ENCODE measurements around the gene RPL13. TPM values are rescaled to one million over a fixed set of nuclear protein-coding genes. Genes with fewer than 3 reads are reported as not detected.

RPL13 gene
- total and polyA plus RNA-seq, 2 of the 13 experiments (the other 11 are each of a cell fraction or from before 2014, with no cell fraction given): 2,988 to 4,411 TPM

DNA sequence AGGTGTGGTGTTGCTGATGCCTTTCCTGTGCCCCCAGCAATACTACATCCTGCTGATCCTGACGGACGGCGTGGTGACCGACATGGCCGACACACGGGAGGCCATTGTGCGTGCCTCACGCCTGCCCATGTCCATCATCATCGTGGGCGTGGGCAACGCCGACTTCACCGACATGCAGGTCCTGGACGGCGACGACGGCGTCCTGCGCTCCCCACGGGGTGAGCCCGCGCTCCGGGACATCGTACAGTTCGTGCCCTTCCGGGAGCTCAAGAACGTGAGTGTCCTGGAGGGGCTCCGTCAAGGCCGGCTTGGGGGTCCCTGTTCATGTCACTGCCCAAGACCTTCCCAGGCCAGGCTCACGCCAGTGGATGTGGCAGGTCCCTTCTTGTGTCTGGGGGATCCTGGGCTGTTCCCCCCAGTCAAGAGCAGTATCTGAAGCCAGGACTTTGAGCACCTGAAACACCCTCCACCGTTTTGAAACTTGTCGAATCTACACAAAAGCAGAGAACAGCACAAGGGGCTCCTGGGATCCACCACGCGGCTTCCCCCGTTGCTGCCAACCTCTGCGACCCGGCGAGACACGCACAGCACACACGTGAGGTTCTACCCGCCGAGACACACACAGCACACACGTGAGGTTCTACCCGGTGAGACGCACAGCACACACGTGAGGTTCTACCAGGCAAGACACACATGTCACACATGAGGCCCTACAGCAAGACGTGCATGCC lies 35.0 kb downstream of the RPL13 start:
- intact Hi-C loops (cut with micrococcal nuclease; ENCODE audit: unreplicated experiment) (no loop called here), in situ Hi-C loops (cut with HindIII; ENCODE audit: extremely low pct_ligation_motif_present, low pct_unique_long_range_greater_than_20kb) (no loop called here)
- no peaks in the 10 kb centered on the region for H3K36me3 ChIP-seq (replicated peaks in 1 of 2; ENCODE audit: control insufficient read depth in 1 of 2, insufficient read depth in 2 of 2, low read length in 2 of 2)
- peaks cover 19% of the 10 kb centered on the region for H3K4me1 ChIP-seq (ENCODE audit: insufficient read depth, low read length)
- no peak overlapping the region for H2AFZ ChIP-seq (ENCODE audit: low read length)
- H4K20me1 ChIP-seq (ENCODE audit: insufficient read depth, low read length): no peaks in the 10 kb centered on the region
- H3K9me3 ChIP-seq (ENCODE audit: low read length): no peaks in the 10 kb centered on the region
- peaks cover 11 to 30% of the 10 kb centered on the region in 2 experiments; a peak in 4 of 5 replicates for H3K27me3 ChIP-seq (ENCODE audit: control insufficient read depth in 1 of 2, insufficient read depth in 2 of 2, low read length in 2 of 2)
- H3K79me2 ChIP-seq (ENCODE audit: insufficient read depth, low read length): no peaks in the 10 kb centered on the region
- POLR2A ChIA-PET: no interaction called here
- no peak overlapping the region for H3K4me3 ChIP-seq (replicated peaks in 1 of 3; ENCODE audit: insufficient read depth in 1 of 3, low read depth in 2 of 3, low read length in 3 of 3)
- ATAC-seq (no peak), DNase-seq (ENCODE audit: low spot score) (no peak), FAIRE-seq (no peak)
- CTCF ChIA-PET (ENCODE audit: low intra/inter-chr PET ratio, low total read pairs): no interaction called here
- 66% methylated on average over 30 of the region's 47 CpGs for WGBS (ENCODE audit: low lambda C conversion rate)
- BruUV-seq (replicated peaks): no TSS peak
- TF ChIP-seq, protein P1, sequence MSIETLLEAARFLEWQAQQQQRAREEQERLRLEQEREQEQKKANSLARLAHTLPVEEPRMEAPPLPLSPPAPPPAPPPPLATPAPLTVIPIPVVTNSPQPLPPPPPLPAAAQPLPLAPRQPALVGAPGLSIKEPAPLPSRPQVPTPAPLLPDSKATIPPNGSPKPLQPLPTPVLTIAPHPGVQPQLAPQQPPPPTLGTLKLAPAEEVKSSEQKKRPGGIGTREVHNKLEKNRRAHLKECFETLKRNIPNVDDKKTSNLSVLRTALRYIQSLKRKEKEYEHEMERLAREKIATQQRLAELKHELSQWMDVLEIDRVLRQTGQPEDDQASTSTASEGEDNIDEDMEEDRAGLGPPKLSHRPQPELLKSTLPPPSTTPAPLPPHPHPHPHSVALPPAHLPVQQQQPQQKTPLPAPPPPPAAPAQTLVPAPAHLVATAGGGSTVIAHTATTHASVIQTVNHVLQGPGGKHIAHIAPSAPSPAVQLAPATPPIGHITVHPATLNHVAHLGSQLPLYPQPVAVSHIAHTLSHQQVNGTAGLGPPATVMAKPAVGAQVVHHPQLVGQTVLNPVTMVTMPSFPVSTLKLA (IDR thresholded peaks at IDR 0.05): peak; percentile 79
- TF ChIP-seq KMT2A (CRISPR knock-in tag; IDR thresholded peaks at IDR 0.05) (no peak), MED8 (CRISPR knock-in tag; IDR thresholded peaks at IDR 0.05; ENCODE audit: insufficient replicate concordance) (no peak), MATR3 (CRISPR knock-in tag; IDR thresholded peaks at IDR 0.05) (peak; percentile 25; the same call in 1 of the 2 replicates), FIP1L1 (IDR thresholded peaks at IDR 0.05; ENCODE audit: borderline replicate concordance, insufficient read depth, low read depth, low read length) (no peak)
- TF ChIP-seq, protein P2, sequence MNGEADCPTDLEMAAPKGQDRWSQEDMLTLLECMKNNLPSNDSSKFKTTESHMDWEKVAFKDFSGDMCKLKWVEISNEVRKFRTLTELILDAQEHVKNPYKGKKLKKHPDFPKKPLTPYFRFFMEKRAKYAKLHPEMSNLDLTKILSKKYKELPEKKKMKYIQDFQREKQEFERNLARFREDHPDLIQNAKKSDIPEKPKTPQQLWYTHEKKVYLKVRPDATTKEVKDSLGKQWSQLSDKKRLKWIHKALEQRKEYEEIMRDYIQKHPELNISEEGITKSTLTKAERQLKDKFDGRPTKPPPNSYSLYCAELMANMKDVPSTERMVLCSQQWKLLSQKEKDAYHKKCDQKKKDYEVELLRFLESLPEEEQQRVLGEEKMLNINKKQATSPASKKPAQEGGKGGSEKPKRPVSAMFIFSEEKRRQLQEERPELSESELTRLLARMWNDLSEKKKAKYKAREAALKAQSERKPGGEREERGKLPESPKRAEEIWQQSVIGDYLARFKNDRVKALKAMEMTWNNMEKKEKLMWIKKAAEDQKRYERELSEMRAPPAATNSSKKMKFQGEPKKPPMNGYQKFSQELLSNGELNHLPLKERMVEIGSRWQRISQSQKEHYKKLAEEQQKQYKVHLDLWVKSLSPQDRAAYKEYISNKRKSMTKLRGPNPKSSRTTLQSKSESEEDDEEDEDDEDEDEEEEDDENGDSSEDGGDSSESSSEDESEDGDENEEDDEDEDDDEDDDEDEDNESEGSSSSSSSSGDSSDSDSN (CRISPR knock-in tag; IDR thresholded peaks at IDR 0.05): 0 out of 2 replicates have a peak, but pooled peaks have one; percentile 24
- TF ChIP-seq, protein P3, sequence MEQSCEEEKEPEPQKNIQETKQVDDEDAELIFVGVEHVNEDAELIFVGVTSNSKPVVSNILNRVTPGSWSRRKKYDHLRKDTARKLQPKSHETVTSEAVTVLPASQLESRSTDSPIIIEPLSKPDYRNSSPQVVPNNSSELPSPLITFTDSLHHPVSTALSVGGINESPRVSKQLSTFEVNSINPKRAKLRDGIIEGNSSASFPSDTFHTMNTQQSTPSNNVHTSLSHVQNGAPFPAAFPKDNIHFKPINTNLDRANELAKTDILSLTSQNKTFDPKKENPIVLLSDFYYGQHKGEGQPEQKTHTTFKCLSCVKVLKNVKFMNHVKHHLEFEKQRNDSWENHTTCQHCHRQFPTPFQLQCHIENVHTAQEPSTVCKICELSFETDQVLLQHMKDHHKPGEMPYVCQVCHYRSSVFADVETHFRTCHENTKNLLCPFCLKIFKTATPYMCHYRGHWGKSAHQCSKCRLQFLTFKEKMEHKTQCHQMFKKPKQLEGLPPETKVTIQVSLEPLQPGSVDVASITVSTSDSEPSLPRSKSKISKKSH (CRISPR knock-in tag; IDR thresholded peaks at IDR 0.05; ENCODE audit: borderline replicate concordance): 0 out of 2 replicates have a peak, but pooled peaks have one; percentile 8
- H3K9ac ChIP-seq (ENCODE audit: insufficient read depth, low read depth, low read length): no peak overlapping the region
- no peak overlapping the region for H3K4me2 ChIP-seq (ENCODE audit: low read depth, low read length)
- no peak overlapping the region for H3K27ac ChIP-seq (ENCODE audit: extremely low read length, insufficient read depth, low read length)
